Lower leg skin (tissue), 3 donors: ENCODE results near the gene CHKA.

Source experiments
- POLR2A ChIP-seq, 2 donors: fragments of 450-650 bp; IDR thresholded peaks; one replicate each; pipeline ENCODE4 v1.6.1; 2016 to 2017; ENCODE audit warnings: antibody characterized with exemption in 2 of 2, mild to moderate bottlenecking in 1 of 2, moderate library complexity in 1 of 2
- TF ChIP-seq, protein P1 (sequence below), 3 donors: fragments of 450-650 bp; IDR thresholded peaks; one replicate each; pipeline ENCODE4 v1.5.1; 2016; ENCODE audit warnings: antibody characterized with exemption in 3 of 3, mild to moderate bottlenecking in 3 of 3, moderate library complexity in 2 of 3

DNA sequence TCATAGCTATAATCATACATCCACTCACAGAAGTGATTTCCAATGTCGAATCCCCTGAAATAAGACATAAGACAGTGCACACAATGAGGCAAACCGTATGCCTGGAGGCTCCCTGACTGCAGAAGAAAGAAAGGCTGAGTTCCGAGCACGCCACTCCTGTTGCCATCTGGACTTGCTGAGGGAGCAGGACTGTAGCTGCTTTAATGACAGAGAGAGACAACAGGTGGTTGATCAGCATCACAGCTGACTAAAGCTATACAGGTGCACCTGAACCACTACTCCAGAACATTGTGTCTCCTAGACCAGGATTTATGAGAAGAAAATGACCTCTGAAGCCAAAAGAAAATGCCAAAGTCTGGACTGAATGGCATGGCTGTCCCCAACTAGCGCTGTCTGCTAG, 55.3 kb downstream of the CHKA start:
- TF ChIP-seq, protein P1, sequence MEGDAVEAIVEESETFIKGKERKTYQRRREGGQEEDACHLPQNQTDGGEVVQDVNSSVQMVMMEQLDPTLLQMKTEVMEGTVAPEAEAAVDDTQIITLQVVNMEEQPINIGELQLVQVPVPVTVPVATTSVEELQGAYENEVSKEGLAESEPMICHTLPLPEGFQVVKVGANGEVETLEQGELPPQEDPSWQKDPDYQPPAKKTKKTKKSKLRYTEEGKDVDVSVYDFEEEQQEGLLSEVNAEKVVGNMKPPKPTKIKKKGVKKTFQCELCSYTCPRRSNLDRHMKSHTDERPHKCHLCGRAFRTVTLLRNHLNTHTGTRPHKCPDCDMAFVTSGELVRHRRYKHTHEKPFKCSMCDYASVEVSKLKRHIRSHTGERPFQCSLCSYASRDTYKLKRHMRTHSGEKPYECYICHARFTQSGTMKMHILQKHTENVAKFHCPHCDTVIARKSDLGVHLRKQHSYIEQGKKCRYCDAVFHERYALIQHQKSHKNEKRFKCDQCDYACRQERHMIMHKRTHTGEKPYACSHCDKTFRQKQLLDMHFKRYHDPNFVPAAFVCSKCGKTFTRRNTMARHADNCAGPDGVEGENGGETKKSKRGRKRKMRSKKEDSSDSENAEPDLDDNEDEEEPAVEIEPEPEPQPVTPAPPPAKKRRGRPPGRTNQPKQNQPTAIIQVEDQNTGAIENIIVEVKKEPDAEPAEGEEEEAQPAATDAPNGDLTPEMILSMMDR (IDR thresholded peaks at IDR 0.05), result no peak
- TF ChIP-seq POLR2A (IDR thresholded peaks at IDR 0.05), result no peak
